ENCODE data around the gene CTXN3.

CTXN3 gene

DNA sequence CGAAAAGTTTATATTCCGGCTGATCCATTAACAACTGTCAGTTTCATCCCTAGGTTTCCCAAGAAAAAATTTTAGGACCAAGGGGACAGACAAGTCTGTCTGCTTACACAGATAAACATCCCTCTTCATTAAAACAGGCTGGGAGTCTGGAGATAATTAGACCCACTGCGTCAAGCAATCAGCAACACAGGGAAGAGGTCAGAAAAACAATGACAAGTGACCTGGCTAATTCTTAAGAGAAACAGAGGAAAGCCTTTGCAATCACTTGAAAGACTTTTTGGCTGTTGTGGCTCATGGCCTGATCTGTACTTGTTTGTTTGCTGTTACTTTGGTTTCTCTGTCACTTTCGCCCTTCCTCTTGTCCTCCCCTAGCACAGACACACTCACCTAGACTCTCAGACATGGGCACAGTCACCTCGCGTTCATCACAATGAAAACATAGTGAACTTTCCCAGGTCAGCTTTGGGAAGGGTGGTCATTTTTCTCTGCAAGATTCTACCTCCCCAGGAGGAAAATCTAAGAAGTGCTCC is 51.4 kb downstream of the CTXN3 start:
- no peak for DNase-seq

DNA sequence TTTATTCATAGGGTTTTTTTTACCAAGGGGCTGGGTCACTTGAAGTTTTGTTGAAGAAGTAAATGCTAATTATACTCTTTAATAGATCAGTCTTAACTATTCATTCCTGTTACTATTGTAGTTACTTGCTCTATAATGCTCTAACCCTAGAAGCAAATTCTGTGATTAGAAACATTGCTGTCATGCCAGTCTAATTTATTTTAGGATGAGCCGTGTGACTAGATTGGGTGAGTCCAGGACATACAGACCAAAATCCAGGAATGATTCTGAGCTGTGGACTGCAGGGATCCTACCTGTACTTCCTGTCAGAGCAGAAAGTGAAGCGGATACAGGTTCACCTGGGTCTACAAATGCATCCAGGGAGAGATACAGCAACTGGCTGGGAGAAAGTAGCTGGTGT is 53.6 kb downstream of the CTXN3 start:
- DNase-seq: no peak

DNA sequence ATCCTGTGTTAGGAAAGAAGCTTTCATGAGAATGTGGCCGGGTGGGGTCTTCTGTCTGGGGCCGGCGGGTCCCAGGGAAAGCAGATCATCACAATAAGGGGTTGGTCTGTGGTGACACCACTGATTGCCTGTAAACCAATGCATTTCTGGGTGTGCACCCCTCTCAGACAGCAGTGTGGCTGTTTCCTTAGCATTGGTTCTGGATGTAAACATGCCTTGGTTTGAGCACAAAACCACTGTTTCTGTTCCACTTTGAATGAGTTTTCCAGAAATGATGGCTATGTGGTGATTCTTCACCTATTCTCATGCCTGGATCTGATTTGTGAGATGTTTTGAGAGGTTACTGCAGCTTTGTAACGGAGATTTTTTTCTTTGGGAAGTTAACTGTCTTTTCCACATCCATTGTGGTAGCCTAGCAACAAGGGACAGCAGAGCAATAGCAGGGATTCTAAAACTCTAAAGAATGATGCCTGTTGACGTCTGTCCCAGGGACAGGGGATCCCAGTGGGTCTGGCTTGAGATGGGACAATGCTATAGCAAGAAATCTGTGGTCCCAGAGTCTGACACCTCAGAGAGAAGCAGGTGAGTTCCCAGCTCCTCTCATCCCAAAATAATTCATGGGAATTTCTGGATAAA is 54.2 kb downstream of the CTXN3 start, which contains the start of gene CCDC192:
TSS of gene CCDC192 (plus strand) at position 466 of the 636 bp plus-strand sequence. CDS start at position 521, 55 bp downstream.
- DNase-seq: no peak

GRCh38 chr5:127705120-127705892 is 56.4 kb downstream of the CTXN3 start:
- no peak for DNase-seq

DNA sequence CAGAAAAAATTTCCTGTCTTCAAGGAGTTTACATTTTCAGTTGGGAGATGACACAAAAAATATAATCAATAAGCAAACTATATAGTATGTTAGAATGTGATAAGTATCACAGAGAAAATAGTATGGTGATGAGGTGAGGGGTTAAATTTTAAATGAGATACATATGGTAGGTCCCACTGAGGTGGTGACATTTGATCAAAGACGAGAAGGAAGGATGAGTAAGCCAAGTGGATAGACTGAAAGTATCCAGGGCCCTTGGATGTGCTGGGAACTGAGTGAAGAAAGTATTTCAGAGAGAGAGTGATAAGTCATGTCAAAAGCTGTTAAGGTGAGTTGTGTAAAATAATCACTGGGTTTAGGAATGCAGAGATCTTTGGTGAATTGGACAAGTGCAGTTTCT is 57.8 kb downstream of the CTXN3 start:
- no peak for DNase-seq

DNA sequence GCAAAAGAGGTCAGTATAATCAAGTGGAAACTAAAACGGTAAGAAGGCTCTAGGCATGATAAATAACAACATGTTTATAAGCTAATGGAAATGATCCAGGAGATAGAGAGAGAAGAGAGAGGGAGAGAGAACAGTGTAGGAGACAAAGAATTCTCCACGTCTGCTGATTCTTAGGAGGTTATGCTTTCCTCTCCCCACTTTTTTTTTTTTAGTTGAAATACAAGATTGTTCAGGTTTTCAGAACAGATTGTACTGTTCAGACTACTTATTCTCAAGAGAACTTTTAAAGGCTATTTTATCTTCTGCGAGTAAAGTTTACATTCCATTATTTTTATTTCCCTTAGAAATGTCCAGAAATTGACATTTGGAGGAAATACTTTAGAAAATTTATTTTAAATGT is 58.3 kb downstream of the CTXN3 start:
- no peak for DNase-seq
